Stimulated activated CD8-positive, alpha-beta memory T cell treated with anti-CD3 and anti-CD28 coated beads, Interleukin-4, amount 100 ng/mL, for 1 hour (primary cell): ENCODE results near the gene ABI3BP.

ENCODE experiments used
- DNase-seq, 2 donors: peaks; one replicate each; pipeline ENCODE4 v3.0.0-alpha.2; 2020; ENCODE audit warnings: low read depth in 2 of 2, low spot score in 1 of 2

ABI3BP gene

DNA sequence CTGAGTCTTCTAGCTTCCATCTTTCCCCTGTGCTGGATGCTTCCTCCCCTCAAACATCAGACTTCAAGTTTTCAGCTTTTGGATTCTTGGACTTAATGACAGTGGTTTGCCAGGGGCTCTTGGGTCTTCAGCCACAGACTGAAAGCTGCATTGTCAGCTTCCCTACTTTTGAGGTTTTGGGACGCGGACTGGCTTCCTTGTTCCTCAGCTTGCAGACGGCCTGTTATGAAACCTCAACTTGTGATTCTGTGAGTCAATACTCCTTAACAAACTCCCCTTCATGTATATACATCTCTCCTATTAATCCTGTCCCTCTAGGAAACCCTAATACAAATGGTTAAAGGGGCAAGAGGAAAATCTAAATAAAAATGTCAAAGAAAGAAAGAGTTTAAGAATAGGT is 100.1 kb downstream of the ABI3BP start:
- no peak for DNase-seq

- DNase-seq = no peak
Observed at GRCh38 chr3:100891827-100892226, 101.4 kb downstream of the ABI3BP start.

DNA sequence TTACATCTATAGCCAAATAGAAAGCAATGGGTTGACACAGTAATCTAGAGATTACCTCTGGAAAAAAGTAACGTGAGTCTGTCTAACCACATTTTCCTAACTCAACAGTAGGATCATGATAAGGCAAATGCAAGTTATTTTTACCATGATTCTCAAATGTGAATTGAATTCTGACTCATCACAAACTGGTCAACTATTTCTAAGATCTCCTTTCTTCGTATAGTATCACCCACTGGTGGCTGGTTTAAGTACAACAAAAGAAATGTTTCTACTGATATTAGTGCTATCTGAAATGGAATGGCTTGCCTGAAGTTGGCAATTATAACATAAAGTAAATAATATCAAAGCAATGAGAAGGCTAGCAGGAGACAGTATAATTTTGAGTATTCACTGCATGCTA is 102.2 kb downstream of the ABI3BP start:
- DNase-seq = no peak

DNA sequence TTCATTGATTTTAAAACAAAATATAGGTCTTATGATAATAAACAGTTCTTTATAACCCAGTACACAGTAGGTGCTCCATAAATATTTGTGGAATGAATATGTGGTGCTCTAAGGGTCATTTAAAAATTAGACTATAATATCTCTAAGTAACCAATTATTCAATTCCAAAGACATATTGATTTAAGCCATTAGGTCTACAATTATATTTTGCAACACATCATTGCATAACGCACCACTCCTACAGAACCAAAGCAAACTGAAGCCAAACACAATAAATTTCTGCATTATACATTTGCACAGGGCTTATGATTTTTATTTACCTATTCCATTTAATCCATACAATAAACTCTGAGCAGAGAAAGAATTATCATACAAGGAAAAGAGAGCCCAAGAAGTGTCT is 104.3 kb downstream of the ABI3BP start:
- no peak for DNase-seq

DNA sequence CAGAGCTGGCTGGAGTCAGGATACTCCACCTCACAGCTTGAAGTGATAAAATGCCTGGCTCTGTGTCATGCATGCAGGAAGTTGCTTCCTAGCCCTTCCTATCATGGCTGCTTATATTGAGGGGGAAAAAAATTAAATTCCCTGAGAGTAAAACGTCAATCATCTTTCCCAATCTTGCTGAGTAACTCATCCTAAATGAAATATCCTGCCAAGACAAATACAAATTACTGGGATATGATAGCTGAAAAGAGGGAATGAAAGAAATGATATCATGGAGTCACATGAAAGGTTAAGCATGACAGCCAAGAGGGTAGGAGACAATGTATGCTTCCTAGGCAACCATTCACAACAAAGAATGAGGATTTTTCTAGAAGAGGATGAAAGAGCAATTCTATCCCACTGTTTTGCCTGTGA is 110.6 kb downstream of the ABI3BP start:
- no peak for DNase-seq

DNA sequence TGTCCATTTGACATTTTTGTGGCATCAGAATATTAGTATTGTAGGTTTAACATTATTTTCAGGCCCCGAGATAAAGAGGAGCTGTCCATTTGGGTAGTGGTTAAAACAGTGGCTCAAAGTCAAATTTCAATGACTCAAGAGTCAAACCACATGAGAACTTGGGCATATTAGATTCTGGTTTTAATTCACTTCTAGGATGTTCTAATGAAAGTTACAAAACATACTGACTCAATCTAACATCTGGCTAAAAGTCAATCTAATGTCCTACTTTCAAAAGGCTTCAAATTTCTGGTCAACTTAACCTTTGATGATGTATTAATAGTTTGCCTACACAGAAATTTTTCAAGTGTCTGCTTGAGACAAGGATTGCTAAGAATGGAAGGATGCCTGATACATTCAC is 112.4 kb downstream of the ABI3BP start:
- no peak for DNase-seq

- DNase-seq = no peak
Observed at GRCh38 chr3:100880072-100880471, 113.1 kb downstream of the ABI3BP start.

DNA sequence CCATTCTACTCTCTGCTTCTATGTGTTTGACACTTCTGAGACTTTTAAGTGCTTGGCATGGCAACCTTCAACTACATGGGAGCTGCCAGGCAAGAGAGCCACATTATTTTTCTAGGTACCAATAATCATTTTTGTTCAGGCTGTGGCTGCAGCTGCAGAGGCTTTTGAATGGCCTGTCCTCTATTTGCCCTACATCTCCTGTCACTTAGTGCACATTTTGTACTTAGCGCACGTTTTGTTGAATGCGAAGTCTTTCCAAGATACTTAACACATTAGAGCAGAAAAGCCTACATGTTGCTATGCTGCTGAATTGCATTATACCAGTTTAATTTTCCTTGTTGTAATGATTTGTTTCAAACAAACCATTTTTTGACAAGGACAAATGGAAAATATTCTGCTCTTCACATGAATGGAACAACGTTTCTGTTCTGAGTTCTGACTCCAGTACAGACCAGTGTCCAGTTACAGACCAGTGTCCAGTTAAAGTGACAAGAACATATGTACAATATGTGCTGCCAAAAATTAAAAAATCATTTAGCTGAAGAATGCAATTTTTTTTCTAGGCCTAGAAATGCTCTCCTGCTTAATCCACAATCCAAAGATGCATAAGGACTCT is 113.9 kb downstream of the ABI3BP start:
- no peak for DNase-seq

- no peak for DNase-seq
Observed at GRCh38 chr3:100877286-100877685, 115.9 kb downstream of the ABI3BP start.

DNA sequence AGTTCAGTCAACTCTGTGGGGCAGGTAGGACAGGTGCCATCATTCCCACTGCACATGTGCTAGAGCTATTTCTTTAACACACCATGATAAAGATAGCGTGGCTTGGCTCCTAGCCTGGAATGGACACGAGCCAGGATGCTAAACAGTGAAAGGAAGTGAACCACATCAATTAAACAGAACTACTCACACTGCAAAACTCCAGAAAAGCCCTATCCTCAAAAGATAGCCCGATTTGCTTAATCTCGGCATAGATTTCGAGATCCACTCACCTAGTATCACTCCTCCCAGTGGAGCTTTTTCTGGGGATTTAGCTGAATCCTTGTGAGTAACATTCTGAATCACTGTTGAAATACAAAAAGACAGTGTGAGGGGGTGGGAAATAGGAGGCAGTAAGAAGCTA is 118.0 kb downstream of the ABI3BP start:
- DNase-seq = no peak

DNA sequence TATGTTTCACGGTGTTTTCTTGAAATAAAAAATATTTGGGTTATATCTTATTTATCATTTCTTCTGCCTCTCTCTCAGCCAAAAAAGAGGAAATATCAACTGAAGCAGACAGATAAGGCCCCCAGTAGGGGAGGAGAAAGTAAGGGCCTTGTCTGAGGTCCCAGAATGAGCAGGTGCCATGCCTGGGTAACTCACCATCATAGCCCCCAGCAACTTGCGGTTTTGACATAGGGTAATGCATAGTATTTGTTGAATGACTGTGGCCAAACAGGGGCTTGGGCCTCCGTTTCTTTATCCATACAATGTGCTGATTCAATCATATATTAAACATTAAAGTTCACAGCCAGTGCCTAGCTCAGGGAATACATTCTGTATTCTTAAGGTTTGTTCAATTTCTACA is 119.6 kb downstream of the ABI3BP start:
- DNase-seq = no peak

DNA sequence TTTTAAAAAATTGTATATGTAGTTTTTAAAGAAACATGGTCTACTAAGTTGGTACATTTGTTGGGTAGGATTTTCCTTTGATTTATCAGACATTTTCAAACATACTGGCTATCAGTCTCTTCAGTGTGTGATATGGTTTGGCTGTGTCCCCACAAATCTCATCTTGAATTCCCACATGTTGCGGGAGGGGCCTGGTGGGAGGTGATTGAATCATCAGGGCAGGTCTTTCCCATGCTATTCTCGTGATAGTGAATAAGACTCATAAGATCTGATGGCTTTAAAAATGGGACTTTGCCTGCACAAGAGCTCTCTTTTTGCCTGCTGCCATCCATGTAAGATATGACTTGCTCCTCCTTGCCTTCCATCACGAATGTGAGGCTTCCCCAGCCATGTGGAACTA is 121.9 kb downstream of the ABI3BP start:
- DNase-seq = no peak

GRCh38 chr3:100869787-100870186 is 123.4 kb downstream of the ABI3BP start:
- DNase-seq = no peak

GRCh38 chr3:100868894-100869293 is 124.3 kb downstream of the ABI3BP start:
- DNase-seq = no peak

- DNase-seq = no peak
Observed at GRCh38 chr3:100868096-100868495, 125.1 kb downstream of the ABI3BP start.

- no peak for DNase-seq
Observed at GRCh38 chr3:100865442-100865841, 127.8 kb downstream of the ABI3BP start.

- DNase-seq = no peak
Observed at GRCh38 chr3:100864471-100865250, 128.6 kb downstream of the ABI3BP start.

- no peak for DNase-seq
Observed at GRCh38 chr3:100857863-100858262, 135.4 kb downstream of the ABI3BP start.

DNA sequence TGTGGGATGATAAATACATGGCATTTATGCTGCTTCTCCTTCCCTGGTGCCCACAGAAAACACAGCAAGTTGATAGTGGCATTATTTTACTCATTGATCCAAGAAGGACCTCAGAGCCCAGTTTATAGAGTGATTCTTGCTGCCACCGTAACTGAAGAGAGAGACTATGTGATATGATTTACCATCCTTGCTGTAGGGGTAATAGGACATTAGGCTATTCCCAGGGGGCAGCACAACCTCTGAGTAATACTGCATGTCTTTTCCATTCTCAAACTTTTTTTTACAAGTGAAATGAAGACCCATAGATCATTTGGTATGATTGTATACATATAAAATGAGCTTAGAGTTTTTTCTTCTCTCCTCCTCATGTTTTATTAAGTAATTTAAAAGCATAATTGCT is 136.4 kb downstream of the ABI3BP start:
- no peak for DNase-seq

GRCh38 chr3:100852840-100853239 is 140.4 kb downstream of the ABI3BP start:
- no peak for DNase-seq

DNA sequence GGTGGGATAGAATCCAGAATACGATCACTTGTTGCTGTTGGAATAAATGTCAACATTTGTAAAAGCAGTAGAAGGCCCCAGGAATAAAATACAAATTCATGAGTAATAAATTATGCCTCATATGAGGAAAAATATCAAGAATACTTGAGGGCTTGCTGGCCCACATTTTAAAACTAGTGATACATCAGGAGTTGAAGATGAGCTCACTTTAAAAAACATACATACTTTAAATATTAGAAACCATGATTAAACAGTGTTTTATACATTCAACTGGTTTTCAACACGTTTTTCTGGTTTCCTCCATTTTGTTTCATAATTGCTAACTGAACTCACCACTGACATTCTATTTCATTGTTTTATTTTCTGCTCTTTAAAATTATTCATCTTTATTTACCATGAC is 142.5 kb downstream of the ABI3BP start:
- DNase-seq = no peak

GRCh38 chr3:100850156-100850555 is 143.1 kb downstream of the ABI3BP start:
- no peak for DNase-seq
